Calu3 (cell line): ENCODE measurements around the gene RXFP2. TPM values are rescaled to one million over a fixed set of nuclear protein-coding genes. Genes with fewer than 3 reads are reported as not detected.

Source experiments
- BruUV-seq: library from RNA; stranded (reverse); fragments of 400-500 nt; replicated peaks from 2 replicates; lab custom pipeline; 2021; lab: Mats Ljungman, UMichigan
- CTCF ChIA-PET: fragments of 300-600 bp; sonication (Branson Sonifier 250); formaldehyde crosslinking; loops from one replicate; lab custom pipeline; 2022; ENCODE audit warnings: antibody characterized with exemption; lab: Charles Lee
- DNase-seq: peaks from one replicate; pipeline ENCODE4 v3.0.0; 2022
- H3K27ac Mint-ChIP-seq: one replicate; pipeline ENCODE4 v1.8.0; 2022; ENCODE audit warnings: mixed read lengths; ENCODE audit not compliant: unreplicated experiment
- H3K27me3 Mint-ChIP-seq: one replicate; pipeline ENCODE4 v1.8.0; 2022; ENCODE audit warnings: mixed read lengths; ENCODE audit not compliant: unreplicated experiment
- H3K36me3 Mint-ChIP-seq: one replicate; pipeline ENCODE4 v1.8.0; 2022; ENCODE audit warnings: mild to moderate bottlenecking, moderate library complexity, mixed read lengths; ENCODE audit not compliant: insufficient read depth, unreplicated experiment
- H3K4me1 Mint-ChIP-seq: one replicate; pipeline ENCODE4 v1.8.0; 2022; ENCODE audit warnings: mild to moderate bottlenecking, low read depth, mixed read lengths; ENCODE audit not compliant: unreplicated experiment
- H3K4me3 Mint-ChIP-seq: one replicate; pipeline ENCODE4 v1.8.0; 2022; ENCODE audit warnings: mild to moderate bottlenecking, low read depth, moderate library complexity, mixed read lengths; ENCODE audit not compliant: unreplicated experiment
- H3K9me3 Mint-ChIP-seq: one replicate; pipeline ENCODE4 v1.8.0; 2022; ENCODE audit warnings: low read depth, mixed read lengths; ENCODE audit not compliant: unreplicated experiment
- intact Hi-C: fragments of 100-400 bp; cut with micrococcal nuclease; formaldehyde crosslinking; loops from one replicate; pipeline ENCODE4 v1.10.0; 2022; ENCODE audit not compliant: unreplicated experiment
- total RNA-seq: library from RNA; stranded (reverse); gene quantifications from 2 replicates; pipeline ENCODE4 v1.2.3, GENCODE V29; 2022
- TF ChIP-seq, protein P1 (sequence below): fragments of 200-600 bp; IDR thresholded peaks from one replicate; pipeline ENCODE4 v1.8.0; 2022; ENCODE audit warnings: antibody characterized with exemption; ENCODE audit not compliant: unreplicated experiment

The RXFP2 gene
- total RNA-seq, 1 experiment from 2014 or later = not detected

DNA sequence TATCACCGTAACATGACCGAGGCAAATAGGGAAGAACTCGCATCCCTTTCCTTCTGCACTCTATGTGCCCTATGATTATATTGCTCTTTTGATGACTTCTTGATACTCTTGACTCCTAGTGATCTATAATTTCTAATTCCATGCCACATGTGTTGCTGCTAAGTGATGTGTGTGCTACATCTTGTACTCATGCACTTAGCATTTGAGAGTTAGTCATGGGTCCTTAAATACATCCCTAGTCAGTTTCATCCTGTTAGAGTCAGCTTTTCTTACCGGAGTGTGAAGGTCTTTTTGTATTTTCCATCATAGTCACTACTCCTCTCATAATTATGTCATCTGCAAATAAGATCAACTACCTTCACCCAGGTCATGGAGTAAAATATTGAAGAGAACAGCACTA lies 30.2 kb downstream of the RXFP2 start:
- H3K4me3 Mint-ChIP-seq = no peak overlapping the region

DNA sequence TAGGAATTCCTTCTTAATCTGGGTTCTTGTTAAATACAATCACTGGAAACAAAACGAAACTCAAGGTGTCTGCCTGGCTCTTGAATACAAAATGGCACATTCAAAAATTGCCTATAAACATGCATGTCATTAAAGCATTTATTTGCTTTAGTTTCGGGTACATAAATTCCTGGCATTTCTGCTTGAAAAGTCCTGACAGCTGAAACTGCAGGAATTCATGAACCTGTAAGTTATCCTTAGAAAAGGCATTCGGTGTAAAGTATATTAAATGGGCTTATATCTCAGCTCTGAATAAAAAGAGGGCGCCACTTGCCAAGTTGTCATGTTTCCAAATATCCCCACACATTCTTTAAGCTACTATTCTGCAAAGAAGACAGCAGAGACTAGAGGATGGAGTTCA lies 32.9 kb downstream of the RXFP2 start:
- intact Hi-C loops = no loop called here
- CTCF ChIA-PET = no interaction called here
- Mint-ChIP-seq H3K36me3 (no peaks in the 10 kb centered on the region), H3K27ac (no peak overlapping the region), H3K4me3 (no peak overlapping the region), H3K27me3 (no peaks in the 10 kb centered on the region), H3K9me3 (no peaks in the 10 kb centered on the region), H3K4me1 (no peaks in the 10 kb centered on the region)
- TF ChIP-seq, protein P1, sequence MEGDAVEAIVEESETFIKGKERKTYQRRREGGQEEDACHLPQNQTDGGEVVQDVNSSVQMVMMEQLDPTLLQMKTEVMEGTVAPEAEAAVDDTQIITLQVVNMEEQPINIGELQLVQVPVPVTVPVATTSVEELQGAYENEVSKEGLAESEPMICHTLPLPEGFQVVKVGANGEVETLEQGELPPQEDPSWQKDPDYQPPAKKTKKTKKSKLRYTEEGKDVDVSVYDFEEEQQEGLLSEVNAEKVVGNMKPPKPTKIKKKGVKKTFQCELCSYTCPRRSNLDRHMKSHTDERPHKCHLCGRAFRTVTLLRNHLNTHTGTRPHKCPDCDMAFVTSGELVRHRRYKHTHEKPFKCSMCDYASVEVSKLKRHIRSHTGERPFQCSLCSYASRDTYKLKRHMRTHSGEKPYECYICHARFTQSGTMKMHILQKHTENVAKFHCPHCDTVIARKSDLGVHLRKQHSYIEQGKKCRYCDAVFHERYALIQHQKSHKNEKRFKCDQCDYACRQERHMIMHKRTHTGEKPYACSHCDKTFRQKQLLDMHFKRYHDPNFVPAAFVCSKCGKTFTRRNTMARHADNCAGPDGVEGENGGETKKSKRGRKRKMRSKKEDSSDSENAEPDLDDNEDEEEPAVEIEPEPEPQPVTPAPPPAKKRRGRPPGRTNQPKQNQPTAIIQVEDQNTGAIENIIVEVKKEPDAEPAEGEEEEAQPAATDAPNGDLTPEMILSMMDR = no peak
- BruUV-seq = no TSS peak
- no peak for DNase-seq

More for the DNA sequence above, 30.2 kb downstream of the RXFP2 start:
- DNase-seq = no peak
- no peaks in the 10 kb centered on the region for H3K9me3 Mint-ChIP-seq
- TF ChIP-seq, protein P1 = no peak
- peaks cover 2% of the 10 kb centered on the region for H3K27me3 Mint-ChIP-seq
- BruUV-seq = no TSS peak
- CTCF ChIA-PET = no interaction called here
- intact Hi-C loops = no loop called here
- no peak overlapping the region for H3K27ac Mint-ChIP-seq
- no peaks in the 10 kb centered on the region for H3K36me3 Mint-ChIP-seq
- no peaks in the 10 kb centered on the region for H3K4me1 Mint-ChIP-seq

DNA sequence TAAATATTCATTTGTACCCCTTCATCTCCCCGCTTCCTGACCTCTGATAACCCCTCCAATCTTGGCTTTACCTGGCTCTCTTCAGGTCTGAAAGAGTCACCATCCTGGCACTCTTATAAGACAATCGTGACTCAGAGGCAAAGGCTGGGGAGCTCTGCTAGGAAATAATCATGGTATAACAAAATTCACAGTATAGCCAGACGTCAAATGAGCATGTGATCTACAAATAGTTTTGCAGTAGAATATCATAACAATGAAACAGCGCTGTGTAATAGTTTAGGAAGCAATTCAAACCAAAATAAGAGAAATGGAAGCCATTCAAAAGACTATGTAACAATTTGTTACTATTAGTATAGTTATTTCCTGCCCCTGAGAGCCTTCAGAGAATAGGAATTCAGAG lies 34.2 kb downstream of the RXFP2 start:
- no peak overlapping the region for H3K27ac Mint-ChIP-seq
- intact Hi-C loops = no loop called here
- TF ChIP-seq, protein P1 = no peak
- H3K9me3 Mint-ChIP-seq = no peaks in the 10 kb centered on the region
- CTCF ChIA-PET = no interaction called here
- no peak for DNase-seq
- H3K36me3 Mint-ChIP-seq = no peaks in the 10 kb centered on the region
- H3K4me1 Mint-ChIP-seq = no peaks in the 10 kb centered on the region
- BruUV-seq = no TSS peak
- peaks cover under 1% of the 10 kb centered on the region for H3K27me3 Mint-ChIP-seq
- H3K4me3 Mint-ChIP-seq = no peak overlapping the region

DNA sequence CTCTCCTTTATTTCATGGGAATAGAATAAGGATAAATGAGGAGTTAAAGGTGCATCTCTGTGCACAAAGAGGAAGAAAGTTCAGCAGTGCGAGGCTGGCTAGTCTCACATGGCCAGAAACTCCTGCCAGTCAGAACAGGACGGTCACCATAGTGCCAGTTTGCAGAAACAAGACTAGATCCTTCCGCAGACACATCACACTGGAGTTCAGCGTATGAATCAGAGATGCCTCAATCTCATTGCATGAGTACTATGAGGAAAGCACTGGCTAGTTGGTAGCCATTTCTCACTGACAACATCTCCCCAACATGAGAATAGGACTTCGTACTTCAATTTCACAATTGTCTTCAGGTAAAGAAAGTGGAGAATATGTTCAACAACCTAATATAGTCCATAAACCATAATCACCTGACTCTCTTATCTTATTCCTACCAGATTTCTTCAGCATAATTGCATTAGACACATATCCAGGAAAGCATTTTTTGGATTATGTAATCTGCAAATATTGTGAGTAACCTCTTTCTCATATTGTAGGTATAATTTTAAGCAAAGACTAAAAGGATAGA lies 34.9 kb downstream of the RXFP2 start:
- TF ChIP-seq, protein P1 = no peak
- H3K4me1 Mint-ChIP-seq = no peaks in the 10 kb centered on the region
- CTCF ChIA-PET = no interaction called here
- peaks cover 8% of the 10 kb centered on the region for H3K27me3 Mint-ChIP-seq
- no peak for DNase-seq
- no peaks in the 10 kb centered on the region for H3K9me3 Mint-ChIP-seq
- H3K4me3 Mint-ChIP-seq = no peak overlapping the region
- no peak overlapping the region for H3K27ac Mint-ChIP-seq
- intact Hi-C loops = no loop called here
- no TSS peak for BruUV-seq
- no peaks in the 10 kb centered on the region for H3K36me3 Mint-ChIP-seq
